ENCODE results near the gene ELP4.

- TF ChIP-seq CTCF (IDR thresholded peaks at IDR 0.05): no peak
- no peak for TF ChIP-seq POLR2A (IDR thresholded peaks at IDR 0.05)
Measured at GRCh38 chr11:31797190-31798056, 287.9 kb downstream of the ELP4 start.
